ENCODE results near the gene GRM8.

GRM8 gene

DNA sequence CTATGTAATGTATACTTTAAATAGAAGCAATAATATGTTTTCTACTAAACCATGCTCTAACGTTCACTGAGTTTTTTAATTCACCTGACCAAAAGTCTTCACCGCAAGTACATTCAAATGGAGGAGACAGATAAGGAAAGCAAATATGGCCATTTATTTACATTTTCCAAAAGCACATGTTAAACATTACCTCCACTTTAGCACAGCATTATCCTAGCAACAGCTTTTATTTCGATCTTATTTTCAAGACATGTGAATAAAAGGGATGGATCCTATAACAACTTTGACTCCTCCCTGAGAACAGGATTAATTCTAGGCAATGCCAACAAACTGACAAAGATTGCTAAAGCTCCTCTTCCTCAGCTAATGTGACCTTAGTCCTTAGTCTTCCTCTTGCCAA lies 11.5 kb upstream of the GRM8 start:
- TF ChIP-seq TAF1 (IDR thresholded peaks at IDR 0.05; ENCODE audit: low read depth) (no peak), EP300 (IDR thresholded peaks at IDR 0.05; ENCODE audit: borderline replicate concordance) (no peak), EGR1 (IDR thresholded peaks at IDR 0.05) (no peak), CEBPB (IDR thresholded peaks at IDR 0.05) (no peak), ZBTB7A (IDR thresholded peaks at IDR 0.05; ENCODE audit: low read depth) (no peak), TEAD4 (IDR thresholded peaks at IDR 0.05) (no peak), RAD21 (IDR thresholded peaks at IDR 0.05; ENCODE audit: low read depth) (no peak), NFIC (IDR thresholded peaks at IDR 0.05) (no peak), CREB1 (IDR thresholded peaks at IDR 0.05; ENCODE audit: low read depth) (no peak), USF1 (IDR thresholded peaks at IDR 0.05) (no peak), YY1 (IDR thresholded peaks at IDR 0.05; ENCODE audit: low read depth) (no peak), FOXM1 (IDR thresholded peaks at IDR 0.05; ENCODE audit: borderline replicate concordance, low read depth) (no peak), TCF12 (IDR thresholded peaks at IDR 0.05; ENCODE audit: low read depth) (no peak)
- TF ChIP-seq, protein P1, sequence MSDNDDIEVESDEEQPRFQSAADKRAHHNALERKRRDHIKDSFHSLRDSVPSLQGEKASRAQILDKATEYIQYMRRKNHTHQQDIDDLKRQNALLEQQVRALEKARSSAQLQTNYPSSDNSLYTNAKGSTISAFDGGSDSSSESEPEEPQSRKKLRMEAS (IDR thresholded peaks at IDR 0.05) = no peak
- TF ChIP-seq, protein P2, sequence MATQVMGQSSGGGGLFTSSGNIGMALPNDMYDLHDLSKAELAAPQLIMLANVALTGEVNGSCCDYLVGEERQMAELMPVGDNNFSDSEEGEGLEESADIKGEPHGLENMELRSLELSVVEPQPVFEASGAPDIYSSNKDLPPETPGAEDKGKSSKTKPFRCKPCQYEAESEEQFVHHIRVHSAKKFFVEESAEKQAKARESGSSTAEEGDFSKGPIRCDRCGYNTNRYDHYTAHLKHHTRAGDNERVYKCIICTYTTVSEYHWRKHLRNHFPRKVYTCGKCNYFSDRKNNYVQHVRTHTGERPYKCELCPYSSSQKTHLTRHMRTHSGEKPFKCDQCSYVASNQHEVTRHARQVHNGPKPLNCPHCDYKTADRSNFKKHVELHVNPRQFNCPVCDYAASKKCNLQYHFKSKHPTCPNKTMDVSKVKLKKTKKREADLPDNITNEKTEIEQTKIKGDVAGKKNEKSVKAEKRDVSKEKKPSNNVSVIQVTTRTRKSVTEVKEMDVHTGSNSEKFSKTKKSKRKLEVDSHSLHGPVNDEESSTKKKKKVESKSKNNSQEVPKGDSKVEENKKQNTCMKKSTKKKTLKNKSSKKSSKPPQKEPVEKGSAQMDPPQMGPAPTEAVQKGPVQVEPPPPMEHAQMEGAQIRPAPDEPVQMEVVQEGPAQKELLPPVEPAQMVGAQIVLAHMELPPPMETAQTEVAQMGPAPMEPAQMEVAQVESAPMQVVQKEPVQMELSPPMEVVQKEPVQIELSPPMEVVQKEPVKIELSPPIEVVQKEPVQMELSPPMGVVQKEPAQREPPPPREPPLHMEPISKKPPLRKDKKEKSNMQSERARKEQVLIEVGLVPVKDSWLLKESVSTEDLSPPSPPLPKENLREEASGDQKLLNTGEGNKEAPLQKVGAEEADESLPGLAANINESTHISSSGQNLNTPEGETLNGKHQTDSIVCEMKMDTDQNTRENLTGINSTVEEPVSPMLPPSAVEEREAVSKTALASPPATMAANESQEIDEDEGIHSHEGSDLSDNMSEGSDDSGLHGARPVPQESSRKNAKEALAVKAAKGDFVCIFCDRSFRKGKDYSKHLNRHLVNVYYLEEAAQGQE (IDR thresholded peaks at IDR 0.05; ENCODE audit: low read depth) = no peak

DNA sequence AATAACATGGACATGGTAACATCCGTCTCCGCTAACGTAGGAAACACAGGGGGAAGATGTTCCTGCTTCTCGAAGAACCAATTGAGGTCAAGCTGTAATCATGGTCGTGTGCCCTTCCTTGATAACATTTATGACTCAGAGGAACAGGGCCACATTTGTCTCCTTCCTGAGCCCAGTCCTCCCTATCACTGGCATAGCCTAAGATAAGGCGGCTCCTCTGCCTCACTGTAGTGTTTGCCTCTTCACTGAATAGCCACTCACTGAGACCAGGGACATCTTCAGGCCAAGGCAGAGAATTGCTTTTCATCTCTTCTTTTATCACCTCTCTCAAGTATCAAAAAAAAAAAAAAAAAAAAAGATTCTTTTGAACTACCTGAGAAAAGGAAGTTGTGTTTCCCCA lies 5.4 kb upstream of the GRM8 start:
- TF ChIP-seq USF1 (IDR thresholded peaks at IDR 0.05) (no peak), NFIC (IDR thresholded peaks at IDR 0.05) (no peak), EP300 (IDR thresholded peaks at IDR 0.05; ENCODE audit: borderline replicate concordance) (no peak), CREB1 (IDR thresholded peaks at IDR 0.05; ENCODE audit: low read depth) (no peak)
- TF ChIP-seq, protein P2 (IDR thresholded peaks at IDR 0.05; ENCODE audit: low read depth) = no peak

GRCh38 chr7:127257086-127257485 lies 4.3 kb upstream of the GRM8 start:
- no peak for TF ChIP-seq EGR1 (IDR thresholded peaks at IDR 0.05)
- no peak for TF ChIP-seq TAF1 (IDR thresholded peaks at IDR 0.05; ENCODE audit: low read depth)
- TF ChIP-seq ZBTB7A (IDR thresholded peaks at IDR 0.05; ENCODE audit: low read depth) = no peak
- no peak for TF ChIP-seq TEAD4 (IDR thresholded peaks at IDR 0.05)
- TF ChIP-seq, protein P2 (IDR thresholded peaks at IDR 0.05; ENCODE audit: low read depth) = no peak
- no peak for TF ChIP-seq RAD21 (IDR thresholded peaks at IDR 0.05; ENCODE audit: low read depth)
- TF ChIP-seq YY1 (IDR thresholded peaks at IDR 0.05; ENCODE audit: low read depth) = no peak

GRCh38 chr7:127256041-127256725 lies 3.4 kb upstream of the GRM8 start:
- TF ChIP-seq ZBTB7A (IDR thresholded peaks at IDR 0.05; ENCODE audit: low read depth) (no peak), EGR1 (IDR thresholded peaks at IDR 0.05) (no peak), RAD21 (IDR thresholded peaks at IDR 0.05; ENCODE audit: low read depth) (no peak), USF1 (IDR thresholded peaks at IDR 0.05) (no peak), CREB1 (IDR thresholded peaks at IDR 0.05; ENCODE audit: low read depth) (no peak), CEBPB (IDR thresholded peaks at IDR 0.05) (no peak), EP300 (IDR thresholded peaks at IDR 0.05; ENCODE audit: borderline replicate concordance) (no peak), TCF12 (IDR thresholded peaks at IDR 0.05; ENCODE audit: low read depth) (no peak), TAF1 (IDR thresholded peaks at IDR 0.05; ENCODE audit: low read depth) (no peak), TEAD4 (IDR thresholded peaks at IDR 0.05) (no peak), FOXM1 (IDR thresholded peaks at IDR 0.05; ENCODE audit: borderline replicate concordance, low read depth) (no peak)
- TF ChIP-seq, protein P1 (IDR thresholded peaks at IDR 0.05) = no peak

All from Ishikawa (cell line).